ENCODE results near the gene RAD51B.

Gene RAD51B

DNA sequence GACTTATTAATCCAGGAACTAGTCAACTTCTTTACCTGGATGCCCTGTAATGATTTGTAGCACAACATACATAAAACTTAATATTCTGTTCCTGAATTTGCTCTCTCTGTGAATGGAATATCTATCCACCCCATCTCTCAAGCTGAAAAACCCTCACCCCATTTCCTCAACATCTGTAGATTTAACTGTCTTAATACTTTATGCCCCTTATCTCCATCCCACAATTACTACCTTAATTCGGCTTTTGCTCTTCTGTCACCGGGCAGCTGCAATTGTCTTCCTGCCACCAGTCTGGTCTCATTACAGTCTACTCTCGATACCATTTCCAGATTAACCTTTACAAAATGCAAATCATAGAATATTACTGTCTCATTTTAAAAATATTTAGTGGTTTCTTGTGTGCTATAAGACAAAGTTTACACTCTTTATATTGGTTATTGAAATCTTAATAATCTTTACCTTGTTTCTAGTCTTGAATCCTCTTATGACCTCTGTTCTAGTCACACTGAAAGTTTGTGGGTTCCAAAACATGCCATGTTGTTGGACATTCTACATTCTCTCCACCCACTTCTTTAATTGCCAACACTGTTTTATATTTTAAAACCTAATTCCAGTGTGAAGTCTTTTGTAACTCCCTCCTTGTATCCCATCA lies 347.3 kb downstream of the RAD51B start:
- H3K9me3 ChIP-seq = no peaks in the 10 kb centered on the region
- no peaks in the 10 kb centered on the region; the same call in 1 of the 2 replicates for H3K4me1 ChIP-seq

DNA sequence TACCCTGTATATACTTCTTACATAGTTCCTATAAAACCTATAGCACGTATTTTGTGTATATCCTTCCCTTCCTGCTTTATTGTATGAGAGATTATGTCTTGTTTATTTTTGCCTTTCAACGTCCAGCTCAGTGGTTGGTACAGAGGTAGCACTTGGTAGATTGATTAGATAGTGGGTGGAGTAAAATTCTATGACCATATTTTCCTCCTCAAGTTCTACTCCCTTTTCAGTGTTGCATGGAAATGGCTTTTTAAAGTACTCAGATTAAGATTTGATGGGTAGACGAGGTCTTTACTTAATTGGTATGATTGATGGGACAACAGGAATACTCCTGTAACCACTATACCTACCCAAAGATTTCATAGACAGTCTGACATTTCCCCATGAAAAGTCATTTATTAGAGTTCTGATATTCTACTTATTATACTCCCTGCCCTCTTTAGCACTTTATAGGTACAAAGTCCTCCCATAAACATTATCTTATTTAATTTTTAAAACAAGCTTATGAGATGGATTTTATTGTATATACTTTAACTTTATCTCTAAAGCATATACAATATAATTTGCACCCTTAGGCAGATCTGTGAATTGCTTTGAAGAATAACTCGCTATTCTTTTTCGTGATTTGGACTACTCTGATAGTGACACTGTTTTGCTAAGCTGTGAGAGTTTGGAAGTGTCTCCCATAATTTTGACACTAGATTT lies 348.0 kb downstream of the RAD51B start:
- no peak for DNase-seq

More for the DNA sequence above, 347.3 kb downstream of the RAD51B start:
- DNase-seq = no peak
- TF ChIP-seq CTCF (IDR thresholded peaks at IDR 0.05; ENCODE audit: low read depth, low read length) = no peak
- Histone ChIP-seq H3K36me3 (no peaks in the 10 kb centered on the region), H3K4me3 (ENCODE audit: low read depth, low read length) (no peak overlapping the region), H3K27me3 (peaks cover 20% of the 10 kb centered on the region)

DNA sequence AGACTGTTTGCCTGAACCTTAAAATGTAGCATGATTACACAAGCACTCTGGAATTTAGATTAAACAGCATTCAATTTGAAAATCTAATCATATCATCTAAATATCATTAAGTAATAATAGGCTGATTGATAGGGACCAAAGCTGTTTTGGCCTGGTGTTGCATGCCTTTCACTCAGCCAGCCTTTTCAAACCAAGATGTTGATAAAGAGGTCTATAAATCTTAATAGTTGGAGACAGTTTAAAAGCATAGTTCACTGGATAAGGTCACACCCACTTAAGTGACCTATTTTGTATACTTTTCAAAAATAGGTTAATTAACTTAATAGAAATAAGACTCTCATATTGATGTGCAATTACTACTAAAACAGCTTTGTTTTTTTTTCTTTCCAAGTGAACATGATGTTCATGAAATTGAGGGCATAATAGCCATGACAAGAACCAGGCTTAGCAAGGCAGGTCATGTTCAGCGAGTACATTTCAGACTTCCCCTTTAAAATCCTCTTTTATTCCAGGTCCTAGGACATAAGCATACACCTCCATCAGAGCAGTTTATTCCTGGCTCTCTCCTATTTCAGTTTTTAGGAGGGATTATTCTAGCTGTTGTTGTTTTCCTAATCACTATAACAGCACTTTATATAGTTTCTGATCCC lies 349.0 kb downstream of the RAD51B start:
- Histone ChIP-seq H3K36me3 (no peaks in the 10 kb centered on the region), H3K27me3 (peaks cover 21% of the 10 kb centered on the region), H3K4me1 (no peaks in the 10 kb centered on the region; the same call in 1 of the 2 replicates), H3K4me3 (ENCODE audit: low read depth, low read length) (no peak overlapping the region), H3K9me3 (no peaks in the 10 kb centered on the region)
- DNase-seq = no peak
- no peak for TF ChIP-seq CTCF (IDR thresholded peaks at IDR 0.05; ENCODE audit: low read depth, low read length)

More for the DNA sequence above, 348.0 kb downstream of the RAD51B start:
- Histone ChIP-seq H3K4me1 (no peaks in the 10 kb centered on the region; the same call in 1 of the 2 replicates), H3K9me3 (no peaks in the 10 kb centered on the region), H3K27me3 (peaks cover 23% of the 10 kb centered on the region), H3K4me3 (ENCODE audit: low read depth, low read length) (no peak overlapping the region), H3K36me3 (no peaks in the 10 kb centered on the region)
- TF ChIP-seq CTCF (IDR thresholded peaks at IDR 0.05; ENCODE audit: low read depth, low read length) = no peak

DNA sequence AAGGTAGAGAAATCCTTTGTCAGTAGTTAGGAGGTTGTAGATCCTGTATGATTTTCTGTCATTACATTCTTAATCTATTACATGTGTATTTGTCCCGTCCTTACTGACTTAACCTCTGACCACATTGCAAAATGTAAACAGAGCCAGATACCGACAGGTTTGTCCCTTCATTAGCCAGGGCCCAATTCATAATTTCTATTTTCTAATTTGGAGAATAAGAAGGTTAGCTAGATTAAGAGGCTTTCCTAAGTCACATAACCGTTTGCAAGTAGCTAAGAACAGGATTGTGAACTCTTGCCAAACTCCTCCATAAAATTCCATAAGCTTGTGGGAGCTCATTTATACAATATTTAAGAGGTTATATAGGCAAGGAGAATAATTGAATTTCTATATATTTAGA lies 352.6 kb downstream of the RAD51B start:
- no peak for DNase-seq
- Histone ChIP-seq H3K4me3 (ENCODE audit: low read depth, low read length) (no peak overlapping the region), H3K36me3 (no peaks in the 10 kb centered on the region), H3K9me3 (no peaks in the 10 kb centered on the region), H3K4me1 (no peaks in the 10 kb centered on the region; the same call in 1 of the 2 replicates), H3K27me3 (peaks cover 13% of the 10 kb centered on the region)
- TF ChIP-seq CTCF (IDR thresholded peaks at IDR 0.05; ENCODE audit: low read depth, low read length) = no peak

DNA sequence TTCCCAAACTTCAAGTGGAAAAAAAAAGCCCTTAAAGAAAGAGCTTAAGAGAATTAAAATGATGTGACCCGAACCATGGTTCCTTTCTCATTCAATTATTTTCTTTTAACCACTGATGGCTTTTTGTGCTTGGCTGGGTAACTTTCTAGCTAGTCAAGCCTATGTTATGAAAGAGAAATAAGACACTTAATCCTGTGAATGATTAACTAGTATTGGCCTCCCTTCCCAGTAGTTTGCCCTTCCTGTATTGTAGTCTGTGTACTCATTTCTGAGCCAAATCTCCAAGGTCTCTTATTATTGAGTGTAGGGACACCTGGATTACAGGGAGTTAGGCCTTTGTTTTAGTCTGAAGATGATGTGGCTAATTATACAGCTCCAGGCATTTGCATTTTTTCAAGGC lies 353.0 kb downstream of the RAD51B start:
- DNase-seq = no peak
- Histone ChIP-seq H3K27me3 (peaks cover 9% of the 10 kb centered on the region), H3K36me3 (no peaks in the 10 kb centered on the region), H3K4me1 (no peaks in the 10 kb centered on the region; the same call in 1 of the 2 replicates), H3K4me3 (ENCODE audit: low read depth, low read length) (no peak overlapping the region), H3K9me3 (no peaks in the 10 kb centered on the region)
- TF ChIP-seq CTCF (IDR thresholded peaks at IDR 0.05; ENCODE audit: low read depth, low read length) = no peak

Data from BE2C (cell line).